GM23248 (cell line): ENCODE results near the gene ZBTB4. TPM values are rescaled to one million over a fixed set of nuclear protein-coding genes. Genes with fewer than 3 reads are reported as not detected.

Experiments
- DNase-seq: peaks from one replicate; pipeline ENCODE4 v3.0.0-alpha.2; 2015
- H2AFZ ChIP-seq: fragments of 200-600 bp; sonication (generic); 2 replicates; pipeline ENCODE4 v1.6.1; 2016; ENCODE audit warnings: antibody characterized with exemption
- H3F3A ChIP-seq: fragments of 200-600 bp; sonication (generic); 2 replicates; pipeline ENCODE4 v1.6.1; 2016; ENCODE audit warnings: mild to moderate bottlenecking, antibody characterized with exemption, mixed run types; ENCODE audit not compliant: insufficient read depth
- H3K27ac ChIP-seq: fragments of 200-600 bp; sonication (generic); 2 replicates; pipeline ENCODE4 v1.5.1; 2016; ENCODE audit warnings: mild to moderate bottlenecking
- H3K27me3 ChIP-seq: fragments of 200-600 bp; sonication (generic); replicated peaks from 2 replicates; pipeline ENCODE4 v1.6.1; 2016; ENCODE audit warnings: mild to moderate bottlenecking; ENCODE audit not compliant: insufficient read depth
- H3K36me3 ChIP-seq: fragments of 200-600 bp; sonication (generic); 2 replicates; pipeline ENCODE4 v1.6.1; 2016; ENCODE audit warnings: low read depth, mild to moderate bottlenecking
- H3K4me1 ChIP-seq: fragments of 200-600 bp; sonication (generic); 2 replicates; pipeline ENCODE4 v1.6.1; 2016; ENCODE audit warnings: mild to moderate bottlenecking; ENCODE audit not compliant: insufficient read depth
- H3K4me2 ChIP-seq: fragments of 200-600 bp; sonication (generic); one replicate; pipeline ENCODE4 v1.6.1; 2016; ENCODE audit warnings: mild to moderate bottlenecking; ENCODE audit not compliant: unreplicated experiment
- H3K4me3 ChIP-seq: fragments of 200-600 bp; sonication (generic); 2 replicates; pipeline ENCODE4 v1.5.1; 2016; ENCODE audit warnings: mild to moderate bottlenecking
- H3K79me2 ChIP-seq: fragments of 200-600 bp; sonication (generic); 2 replicates; pipeline ENCODE4 v1.6.1; 2016; ENCODE audit warnings: mild to moderate bottlenecking; ENCODE audit not compliant: insufficient read depth
- H3K9ac ChIP-seq: fragments of 200-600 bp; sonication (generic); 2 replicates; pipeline ENCODE4 v1.6.1; 2016; ENCODE audit warnings: mild to moderate bottlenecking
- H3K9me2 ChIP-seq: fragments of 200-600 bp; sonication (generic); 2 replicates; pipeline ENCODE4 v1.6.1; 2016; ENCODE audit warnings: mixed run types, mild to moderate bottlenecking, moderate library complexity; ENCODE audit not compliant: insufficient read depth
- H3K9me3 ChIP-seq: fragments of 200-600 bp; sonication (generic); one replicate; pipeline ENCODE4 v1.6.1; 2017; ENCODE audit warnings: low read depth
- H4K20me1 ChIP-seq: fragments of 200-600 bp; sonication (generic); 2 replicates; pipeline ENCODE4 v1.6.0; 2016; ENCODE audit not compliant: insufficient read depth
- EZH2 ChIP-seq: fragments of 200-600 bp; sonication (generic); IDR thresholded peaks from 2 replicates; pipeline ENCODE4 v1.6.1; 2018; ENCODE audit warnings: antibody characterized with exemption, mild to moderate bottlenecking; ENCODE audit not compliant: insufficient read depth, poor library complexity, severe bottlenecking
- EZH2phosphoT487 ChIP-seq: fragments of 200-600 bp; sonication (generic); IDR thresholded peaks from 2 replicates; pipeline ENCODE4 v1.6.1; 2018; ENCODE audit warnings: antibody characterized with exemption, moderate library complexity, mild to moderate bottlenecking, low read depth; ENCODE audit not compliant: insufficient read depth
- WGBS, 2 experiments: methylation state at CpG; one replicate each; pipeline ENCODE4 v1.1.6; 2015 to 2017; ENCODE audit warnings: low lambda C conversion rate in 2 of 2, low coverage in 1 of 2; ENCODE audit errors: missing lambda C conversion rate in 2 of 2; 5-methylcytosine and 5-hydroxymethylcytosine counted together
- in situ Hi-C: fragments of 300-500 bp; cut with MboI; formaldehyde crosslinking; loops from 2 replicates; pipeline ENCODE4 v1.15.0; 2020
- polyA plus RNA-seq: library from polyadenylated mRNA; unstranded; fragments of >200 nt; fragmentation: Nextera tagmentation; extraction: Ambion mirVana; gene quantifications from 2 replicates; pipeline ENCODE4 v1.2.1, GENCODE V29; 2016
- total RNA-seq: library from RNA; depleted of rRNA; stranded (reverse); fragments of >200 nt; shearing (Covaris generic); gene quantifications from 2 replicates; pipeline ENCODE4 v1.2.3, GENCODE V29; 2014

The ZBTB4 gene
- total and polyA plus RNA-seq, 2 experiments from 2014 or later, result 17.7 to 32.9 TPM

DNA sequence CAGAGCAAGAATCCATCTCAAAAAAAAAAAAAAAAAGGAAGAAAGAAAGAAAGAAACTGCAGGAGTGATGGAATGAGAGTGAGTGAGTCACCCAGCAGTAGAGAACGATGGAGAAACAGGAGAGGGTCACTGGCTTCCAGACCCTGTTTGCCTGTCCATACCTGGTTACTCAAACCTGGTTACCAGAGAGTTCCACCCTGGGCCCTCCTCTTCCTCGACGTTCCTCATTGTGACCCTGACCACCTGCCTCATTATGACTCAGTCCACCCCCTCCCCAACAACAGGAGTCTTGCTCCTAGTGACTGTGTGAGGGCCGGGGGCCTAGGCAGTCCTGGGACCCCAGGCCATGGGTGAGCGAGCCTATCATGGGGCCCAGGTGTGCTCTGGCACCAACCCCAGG is 50.9 kb downstream of the ZBTB4 start, which contains the start of gene SPEM3:
TSS of gene SPEM3 (plus strand) at position 301 of the 400 bp plus-strand sequence. CDS start at position 347, 46 bp downstream.
- Histone ChIP-seq H3K9me2 (no peaks in the 10 kb centered on the region), H3K9me3 (no peaks in the 10 kb centered on the region), H3K4me2 (no peak within 1 kb of the TSS), H3K4me3 (no peak within 1 kb of the TSS), H3K79me2 (no peaks in the 10 kb centered on the region), H3K27me3 (no peaks in the 10 kb centered on the region), H3K27ac (no peak within 1 kb of the TSS), H3F3A (peaks cover 8% of the 10 kb centered on the region; the same call in 1 of the 2 replicates), H3K36me3 (no peaks in the 10 kb centered on the region), H3K4me1 (no peaks in the 10 kb centered on the region; the same call in 1 of the 2 replicates), H4K20me1 (no peaks in the 10 kb centered on the region), H3K9ac (no peak within 1 kb of the TSS), H2AFZ (no peak within 1 kb of the TSS)
- DNase-seq, result peak; percentile 15
- WGBS, 2 experiments, result 51 to 72% methylated on average over 5 of the region's 5 CpGs
- TF ChIP-seq EZH2 (no peak), EZH2phosphoT487 (no peak)
- in situ Hi-C loops, result no loop called here

DNA sequence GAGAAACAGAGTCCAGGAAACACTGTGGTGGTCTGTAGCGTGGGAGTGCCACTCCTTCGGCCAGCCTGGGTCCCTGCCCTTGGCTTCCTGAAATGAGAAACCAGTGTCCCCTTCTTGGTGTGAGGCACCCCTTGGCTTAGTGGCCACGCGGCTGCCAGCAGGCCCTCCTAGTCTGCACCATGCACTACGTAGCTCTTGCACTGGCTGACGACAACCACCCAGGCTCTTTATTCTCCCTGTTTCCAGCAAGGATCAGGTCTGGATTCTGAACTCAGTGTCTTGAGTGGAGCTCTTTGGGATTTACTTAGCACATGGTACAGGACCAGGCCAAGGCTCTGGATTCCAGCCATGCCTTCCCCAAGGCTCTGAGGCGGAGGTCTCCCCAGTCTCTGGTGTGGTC is 51.9 kb downstream of the ZBTB4 start:
- H3K4me1 ChIP-seq, result no peaks in the 10 kb centered on the region; the same call in 1 of the 2 replicates
- no peak overlapping the region for H2AFZ ChIP-seq
- H3K9ac ChIP-seq, result no peak overlapping the region
- H3K4me3 ChIP-seq, result no peak overlapping the region
- TF ChIP-seq EZH2 (no peak), EZH2phosphoT487 (no peak)
- H3K27ac ChIP-seq, result no peak overlapping the region
- peaks cover 8% of the 10 kb centered on the region; the same call in 1 of the 2 replicates for H3F3A ChIP-seq
- DNase-seq, result no peak
- no peaks in the 10 kb centered on the region for H3K9me3 ChIP-seq
- no peaks in the 10 kb centered on the region for H4K20me1 ChIP-seq
- 66 to 88% methylated on average over 7 of the region's 7 CpGs for WGBS, 2 experiments
- no peaks in the 10 kb centered on the region for H3K27me3 ChIP-seq
- no peak overlapping the region for H3K4me2 ChIP-seq
- in situ Hi-C loops, result no loop called here
- no peaks in the 10 kb centered on the region for H3K36me3 ChIP-seq
- no peaks in the 10 kb centered on the region for H3K9me2 ChIP-seq
- no peaks in the 10 kb centered on the region for H3K79me2 ChIP-seq

DNA sequence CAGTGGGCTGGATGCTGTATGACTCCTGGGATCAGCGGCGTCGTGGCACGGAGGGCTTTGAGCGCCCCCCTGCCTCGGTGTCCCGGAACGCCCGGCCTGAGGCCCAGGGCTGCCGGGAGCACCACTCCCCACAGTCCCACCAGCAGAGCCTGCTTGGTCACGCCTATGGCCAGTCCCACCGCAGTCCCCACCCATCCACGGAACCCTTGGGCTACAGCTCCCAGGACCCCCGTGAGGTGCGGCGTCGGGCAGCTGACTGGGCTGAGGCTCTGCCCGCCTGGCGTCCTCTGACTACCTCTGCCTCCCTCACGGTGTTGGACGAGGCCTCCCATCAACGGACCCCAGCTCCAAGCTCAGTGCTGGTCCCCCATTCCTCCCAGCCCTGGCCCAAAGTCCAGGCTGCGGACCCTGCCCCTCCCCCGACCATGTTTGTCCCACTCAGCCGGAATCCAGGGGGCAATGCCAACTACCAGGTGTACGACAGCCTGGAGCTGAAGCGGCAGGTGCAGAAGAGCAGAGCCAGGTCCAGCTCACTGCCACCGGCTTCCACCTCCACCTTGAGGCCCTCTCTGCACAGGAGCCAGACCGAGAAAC is 52.4 kb downstream of the ZBTB4 start:
- Histone ChIP-seq H3K79me2 (no peaks in the 10 kb centered on the region), H4K20me1 (no peaks in the 10 kb centered on the region), H3K9me3 (no peaks in the 10 kb centered on the region), H3F3A (peaks cover 8% of the 10 kb centered on the region; the same call in 1 of the 2 replicates), H3K4me3 (no peak overlapping the region), H3K27me3 (no peaks in the 10 kb centered on the region), H3K36me3 (no peaks in the 10 kb centered on the region), H3K9ac (no peak overlapping the region), H3K27ac (no peak overlapping the region), H3K9me2 (no peaks in the 10 kb centered on the region), H3K4me1 (no peaks in the 10 kb centered on the region; the same call in 1 of the 2 replicates), H2AFZ (no peak overlapping the region), H3K4me2 (no peak overlapping the region)
- no peak for DNase-seq
- WGBS, 2 experiments, result 87 to 89% methylated on average over 16 to 29 of the region's 29 CpGs
- in situ Hi-C loops, result no loop called here
- TF ChIP-seq EZH2 (no peak), EZH2phosphoT487 (no peak)

DNA sequence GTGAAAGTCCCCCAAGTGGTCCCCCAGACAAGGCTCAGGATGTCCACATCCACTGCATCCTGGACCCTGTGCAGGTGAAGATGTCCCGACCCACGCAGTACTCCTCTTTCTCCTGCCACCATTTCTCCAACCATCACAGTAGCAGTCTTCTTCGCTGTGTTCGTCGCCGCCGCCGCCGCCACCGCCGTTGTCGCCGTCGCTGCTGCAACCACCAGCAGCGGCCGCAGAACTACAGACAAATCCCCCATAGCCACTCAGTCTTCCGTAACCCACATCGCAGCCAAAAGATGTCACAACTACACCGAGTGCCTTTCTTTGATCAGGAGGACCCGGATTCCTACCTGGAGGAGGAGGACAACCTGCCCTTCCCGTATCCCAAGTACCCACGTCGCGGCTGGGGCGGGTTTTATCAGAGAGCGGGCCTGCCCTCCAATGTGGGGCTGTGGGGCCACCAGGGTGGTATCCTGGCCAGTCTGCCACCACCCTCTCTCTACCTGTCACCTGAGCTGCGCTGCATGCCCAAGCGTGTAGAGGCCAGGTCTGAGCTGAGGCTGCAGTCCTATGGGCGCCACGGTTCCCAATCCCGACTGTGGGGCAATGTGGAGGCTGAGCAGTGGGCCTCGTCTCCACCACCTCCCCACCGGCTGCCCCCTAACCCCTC is 53.1 kb downstream of the ZBTB4 start:
- H3K4me1 ChIP-seq, result no peaks in the 10 kb centered on the region; the same call in 1 of the 2 replicates
- WGBS, 2 experiments, result 88 to 93% methylated on average over 31 to 33 of the region's 33 CpGs
- no peaks in the 10 kb centered on the region for H3K36me3 ChIP-seq
- no peak overlapping the region for H3K4me2 ChIP-seq
- H3F3A ChIP-seq, result peaks cover 4% of the 10 kb centered on the region; the same call in 1 of the 2 replicates
- no peak overlapping the region for H3K9ac ChIP-seq
- no peaks in the 10 kb centered on the region for H3K27me3 ChIP-seq
- H3K79me2 ChIP-seq, result no peaks in the 10 kb centered on the region
- H3K9me3 ChIP-seq, result no peaks in the 10 kb centered on the region
- DNase-seq, result no peak
- H2AFZ ChIP-seq, result no peak overlapping the region
- H3K9me2 ChIP-seq, result no peaks in the 10 kb centered on the region
- no peak overlapping the region for H3K27ac ChIP-seq
- H4K20me1 ChIP-seq, result no peaks in the 10 kb centered on the region
- no peak for TF ChIP-seq EZH2
- TF ChIP-seq EZH2phosphoT487, result no peak
- in situ Hi-C loops, result no loop called here
- no peak overlapping the region for H3K4me3 ChIP-seq
